ENCODE measurements around the gene KCTD21.

The KCTD21 gene

GRCh38 chr11:78163828-78164227 is 24.6 kb downstream of the KCTD21 start:
- Histone ChIP-seq H3K27me3 (ENCODE audit: insufficient read depth, poor library complexity, severe bottlenecking) (no peaks in the 10 kb centered on the region), H3K9me3 (ENCODE audit: severe bottlenecking) (no peaks in the 10 kb centered on the region), H3K4me3 (ENCODE audit: severe bottlenecking) (no peak overlapping the region), H3K27ac (ENCODE audit: poor library complexity, severe bottlenecking) (no peak overlapping the region), H3K36me3 (ENCODE audit: low read depth) (no peaks in the 10 kb centered on the region), H3K4me1 (ENCODE audit: insufficient read depth, poor library complexity, severe bottlenecking) (no peaks in the 10 kb centered on the region)
- ATAC-seq (ENCODE audit: low read depth) = no peak
- no peak for TF ChIP-seq CTCF (IDR thresholded peaks at IDR 0.05; ENCODE audit: poor library complexity, severe bottlenecking)
- DNase-seq (ENCODE audit: low spot score) = no peak

GRCh38 chr11:78161962-78162371 is 26.5 kb downstream of the KCTD21 start:
- Histone ChIP-seq H3K9me3 (ENCODE audit: severe bottlenecking) (no peaks in the 10 kb centered on the region), H3K27me3 (ENCODE audit: insufficient read depth, poor library complexity, severe bottlenecking) (no peaks in the 10 kb centered on the region), H3K4me3 (ENCODE audit: severe bottlenecking) (no peak overlapping the region), H3K27ac (ENCODE audit: poor library complexity, severe bottlenecking) (no peak overlapping the region), H3K36me3 (ENCODE audit: low read depth) (no peaks in the 10 kb centered on the region), H3K4me1 (ENCODE audit: insufficient read depth, poor library complexity, severe bottlenecking) (no peaks in the 10 kb centered on the region)
- ATAC-seq (ENCODE audit: low read depth) (no peak), DNase-seq (ENCODE audit: low spot score) (no peak)
- TF ChIP-seq CTCF (IDR thresholded peaks at IDR 0.05; ENCODE audit: poor library complexity, severe bottlenecking) = no peak

GRCh38 chr11:78161346-78161745 is 27.1 kb downstream of the KCTD21 start:
- no peak for ATAC-seq (ENCODE audit: low read depth)

GRCh38 chr11:78160557-78160956 is 27.9 kb downstream of the KCTD21 start:
- ATAC-seq (ENCODE audit: low read depth) (no peak), DNase-seq (ENCODE audit: low spot score) (no peak)
- Histone ChIP-seq H3K4me3 (ENCODE audit: severe bottlenecking) (no peak overlapping the region), H3K27ac (ENCODE audit: poor library complexity, severe bottlenecking) (no peak overlapping the region), H3K4me1 (ENCODE audit: insufficient read depth, poor library complexity, severe bottlenecking) (no peaks in the 10 kb centered on the region), H3K36me3 (ENCODE audit: low read depth) (no peaks in the 10 kb centered on the region), H3K27me3 (ENCODE audit: insufficient read depth, poor library complexity, severe bottlenecking) (no peaks in the 10 kb centered on the region), H3K9me3 (ENCODE audit: severe bottlenecking) (no peaks in the 10 kb centered on the region)
- TF ChIP-seq CTCF (IDR thresholded peaks at IDR 0.05; ENCODE audit: poor library complexity, severe bottlenecking) = no peak

More at GRCh38 chr11:78161346-78161745, 27.1 kb downstream of the KCTD21 start:
- Histone ChIP-seq H3K4me1 (ENCODE audit: insufficient read depth, poor library complexity, severe bottlenecking) (no peaks in the 10 kb centered on the region), H3K27me3 (ENCODE audit: insufficient read depth, poor library complexity, severe bottlenecking) (no peaks in the 10 kb centered on the region), H3K36me3 (ENCODE audit: low read depth) (no peaks in the 10 kb centered on the region), H3K9me3 (ENCODE audit: severe bottlenecking) (no peaks in the 10 kb centered on the region), H3K4me3 (ENCODE audit: severe bottlenecking) (no peak overlapping the region), H3K27ac (ENCODE audit: poor library complexity, severe bottlenecking) (no peak overlapping the region)
- TF ChIP-seq CTCF (IDR thresholded peaks at IDR 0.05; ENCODE audit: poor library complexity, severe bottlenecking) = no peak
- DNase-seq (ENCODE audit: low spot score) = no peak

- no peak for ATAC-seq (ENCODE audit: low read depth)
Observed at GRCh38 chr11:78158987-78159652, 29.3 kb downstream of the KCTD21 start.

More at GRCh38 chr11:78158987-78159652, 29.3 kb downstream of the KCTD21 start:
- no peak for TF ChIP-seq CTCF (IDR thresholded peaks at IDR 0.05; ENCODE audit: poor library complexity, severe bottlenecking)
- no peaks in the 10 kb centered on the region for H3K36me3 ChIP-seq (ENCODE audit: low read depth)
- H3K27ac ChIP-seq (ENCODE audit: poor library complexity, severe bottlenecking) = no peak overlapping the region
- H3K27me3 ChIP-seq (ENCODE audit: insufficient read depth, poor library complexity, severe bottlenecking) = no peaks in the 10 kb centered on the region
- no peak overlapping the region for H3K4me3 ChIP-seq (ENCODE audit: severe bottlenecking)
- H3K9me3 ChIP-seq (ENCODE audit: severe bottlenecking) = no peaks in the 10 kb centered on the region
- DNase-seq (ENCODE audit: low spot score) = no peak
- H3K4me1 ChIP-seq (ENCODE audit: insufficient read depth, poor library complexity, severe bottlenecking) = no peaks in the 10 kb centered on the region

Data from RWPE2 (cell line).